ENCODE data around the gene CEACAM18.
A peak's percentile ranks its signal among the peaks of the same experiment; 100 is the strongest.

The CEACAM18 gene

DNA sequence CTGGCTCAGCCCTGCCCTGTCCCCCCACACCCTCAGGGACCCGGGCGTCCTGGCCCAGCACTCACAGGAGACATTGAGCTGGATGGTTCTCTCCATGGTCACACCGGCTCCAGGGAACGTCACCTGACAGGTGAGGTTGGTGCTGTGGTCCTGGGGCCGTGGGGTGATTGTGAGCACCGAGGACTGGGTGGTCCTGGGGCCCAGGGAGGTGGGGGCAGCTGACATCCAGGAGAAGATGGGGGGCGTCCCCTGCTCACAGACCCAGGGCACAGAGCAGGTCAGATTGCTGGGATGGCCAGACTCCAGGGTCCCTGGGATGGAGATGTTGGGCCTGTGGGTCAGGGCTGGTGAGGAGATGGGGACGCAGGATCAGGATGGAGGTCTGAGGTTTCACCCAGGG, 52.3 kb downstream of the CEACAM18 start:
- H3K79me2 ChIP-seq (ENCODE audit: control insufficient read depth, insufficient read depth, low read length, poor library complexity): no peaks in the 10 kb centered on the region
- H3K4me1 ChIP-seq (ENCODE audit: control insufficient read depth in 1 of 2, insufficient read depth in 2 of 2, low read length in 2 of 2): peaks cover 0 to 5% of the 10 kb centered on the region in 2 experiments
- no peak overlapping the region for H2AK5ac ChIP-seq (ENCODE audit: low read length)
- H2AFZ ChIP-seq (ENCODE audit: insufficient read depth, low read length, poor library complexity): no peak overlapping the region
- no peak overlapping the region for H3K4ac ChIP-seq (ENCODE audit: low read depth, low read length)
- DNase-seq: no peak
- H3K23ac ChIP-seq (ENCODE audit: low read length): no peak overlapping the region
- H3K27me3 ChIP-seq (ENCODE audit: insufficient read depth, low read length): no peaks in the 10 kb centered on the region
- no peak overlapping the region for H2BK12ac ChIP-seq (ENCODE audit: low read length)
- H3K79me1 ChIP-seq (ENCODE audit: low read length): peaks cover 1% of the 10 kb centered on the region
- no peak overlapping the region for H3K14ac ChIP-seq (ENCODE audit: low read length)
- H3K36me3 ChIP-seq (ENCODE audit: control insufficient read depth in 1 of 2, insufficient read depth in 2 of 2, low read length in 2 of 2): no peaks in the 10 kb centered on the region
- no peak overlapping the region for H2BK120ac ChIP-seq (ENCODE audit: insufficient read depth, low read length, poor library complexity)
- peak overlapping the region; percentile 5 for H3K4me3 ChIP-seq (ENCODE audit: low read depth, low read length)
- H4K91ac ChIP-seq (ENCODE audit: low read depth, low read length): no peak overlapping the region
- H3K9ac ChIP-seq (ENCODE audit: low read length): no peak overlapping the region
- no peak overlapping the region for H4K8ac ChIP-seq (ENCODE audit: low read depth, low read length)
- no CpG with 5 or more reads among the region's 8 CpGs for WGBS (ENCODE audit: extremely low coverage, insufficient coverage, insufficient read length)
- peaks cover 34% of the 10 kb centered on the region for H3K9me3 ChIP-seq (ENCODE audit: insufficient read depth, low read depth, low read length)
- no peak overlapping the region for H4K12ac ChIP-seq (ENCODE audit: low read depth, low read length)
- H3K18ac ChIP-seq (ENCODE audit: low read length): no peak overlapping the region
- no peak overlapping the region for H3K27ac ChIP-seq (ENCODE audit: low read depth, low read length)
- H3K4me2 ChIP-seq (ENCODE audit: low read length): no peak overlapping the region
- no peak overlapping the region for H2BK5ac ChIP-seq (ENCODE audit: low read depth, low read length, poor library complexity)

DNA sequence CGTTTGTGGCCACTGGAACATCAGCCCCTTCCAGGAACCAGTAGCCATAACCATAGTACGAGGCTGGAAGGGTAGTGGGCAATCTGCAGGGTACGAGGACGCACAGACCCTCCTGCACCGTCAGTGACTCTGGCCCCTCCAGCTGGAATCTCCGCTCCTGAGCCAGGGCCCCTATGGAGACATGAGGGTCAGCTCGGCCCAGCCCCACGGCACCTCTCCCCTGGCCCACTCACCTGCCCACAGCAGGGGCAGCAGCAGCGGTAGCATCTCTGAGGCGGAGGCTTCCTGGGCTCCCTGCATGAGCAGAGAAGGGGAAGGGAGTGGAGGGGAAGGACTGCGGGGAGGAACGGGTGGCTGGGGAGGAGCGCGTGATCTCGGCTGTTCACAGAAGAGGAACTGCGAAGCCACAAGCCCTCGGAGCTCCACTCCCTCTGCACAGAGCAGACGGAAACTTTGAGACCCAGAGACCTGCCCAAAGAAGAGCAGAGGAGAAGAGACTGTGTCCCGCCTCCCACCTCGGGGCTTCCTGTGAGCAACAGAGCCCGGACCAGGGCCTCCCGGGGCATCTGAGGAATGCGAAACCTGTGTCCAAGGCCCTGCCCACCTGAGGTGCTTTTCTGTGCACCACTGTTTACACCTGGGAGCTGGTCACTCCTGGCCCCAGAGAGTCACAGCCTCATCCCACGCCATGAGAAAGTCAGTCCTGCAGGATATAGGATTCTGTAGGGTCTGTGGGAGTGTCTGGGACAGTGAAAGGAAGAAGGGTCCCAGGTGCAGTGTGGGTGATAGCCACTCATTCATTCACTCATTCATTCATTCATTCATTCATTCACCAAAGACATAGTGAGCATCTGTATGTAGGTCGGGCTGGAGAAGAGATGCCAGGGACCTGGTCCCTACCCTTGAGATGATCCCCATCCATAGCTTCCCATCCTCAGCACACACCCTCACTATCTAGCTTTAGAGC, 53.3 kb downstream of the CEACAM18 start, which contains the start of gene SIGLEC6:
TSS of gene SIGLEC6 (minus strand) at position 322 of the 967 bp plus-strand sequence. CDS start at position 300, 22 bp downstream.
- peak; percentile 24 to 42 for DNase-seq
- Histone ChIP-seq H2AFZ (ENCODE audit: insufficient read depth, low read length, poor library complexity) (no peak within 1 kb of the TSS), H3K27me3 (ENCODE audit: insufficient read depth, low read length) (no peaks in the 10 kb centered on the region), H4K91ac (ENCODE audit: low read depth, low read length) (peak within 1 kb of the TSS; percentile 59), H3K4me1 (ENCODE audit: control insufficient read depth in 1 of 2, insufficient read depth in 2 of 2, low read length in 2 of 2) (peaks cover 0 to 5% of the 10 kb centered on the region in 2 experiments), H3K4ac (ENCODE audit: low read depth, low read length) (no peak within 1 kb of the TSS), H4K8ac (ENCODE audit: low read depth, low read length) (no peak within 1 kb of the TSS), H2AK5ac (ENCODE audit: low read length) (peak within 1 kb of the TSS; percentile 21), H3K79me1 (ENCODE audit: low read length) (peaks cover 1% of the 10 kb centered on the region), H3K36me3 (ENCODE audit: control insufficient read depth in 1 of 2, insufficient read depth in 2 of 2, low read length in 2 of 2) (no peaks in the 10 kb centered on the region), H3K27ac (ENCODE audit: low read depth, low read length) (no peak within 1 kb of the TSS), H3K14ac (ENCODE audit: low read length) (peak within 1 kb of the TSS; percentile 18), H2BK120ac (ENCODE audit: insufficient read depth, low read length, poor library complexity) (peak within 1 kb of the TSS; percentile 9), H3K18ac (ENCODE audit: low read length) (no peak within 1 kb of the TSS), H3K23ac (ENCODE audit: low read length) (no peak within 1 kb of the TSS), H3K79me2 (ENCODE audit: control insufficient read depth, insufficient read depth, low read length, poor library complexity) (no peaks in the 10 kb centered on the region), H2BK12ac (ENCODE audit: low read length) (no peak within 1 kb of the TSS), H3K9ac (ENCODE audit: low read length) (no peak within 1 kb of the TSS), H3K4me3 (ENCODE audit: low read depth, low read length) (peak within 1 kb of the TSS; percentile 5), H3K9me3 (ENCODE audit: insufficient read depth, low read depth, low read length) (peaks cover 32% of the 10 kb centered on the region), H2BK5ac (ENCODE audit: low read depth, low read length, poor library complexity) (no peak within 1 kb of the TSS), H4K12ac (ENCODE audit: low read depth, low read length) (no peak within 1 kb of the TSS), H3K4me2 (ENCODE audit: low read length) (no peak within 1 kb of the TSS)
- WGBS (ENCODE audit: extremely low coverage, insufficient coverage, insufficient read length): no CpG with 5 or more reads among the region's 25 CpGs

DNA sequence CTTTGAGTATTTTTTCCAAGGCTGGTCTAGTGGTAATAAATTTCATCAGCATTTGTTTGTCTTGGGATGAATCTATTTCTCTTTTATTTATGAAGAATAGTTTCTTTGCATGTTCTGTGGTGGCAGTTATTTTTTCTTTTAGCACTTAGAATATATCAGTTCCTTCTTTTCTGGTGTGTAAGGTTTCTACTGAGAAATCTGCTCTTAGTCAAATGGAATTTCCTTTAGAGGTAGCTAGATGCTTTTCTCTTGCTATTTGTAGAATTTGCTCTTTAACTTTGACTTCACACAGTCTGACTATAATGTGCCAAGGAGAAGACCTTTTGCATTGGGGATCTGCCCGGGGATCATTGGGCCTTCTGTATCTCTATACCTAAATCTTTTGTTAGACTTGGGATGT, 57.2 kb downstream of the CEACAM18 start:
- Histone ChIP-seq H3K4ac (ENCODE audit: low read depth, low read length) (no peak overlapping the region), H3K4me3 (ENCODE audit: low read depth, low read length) (no peak overlapping the region), H3K79me2 (ENCODE audit: control insufficient read depth, insufficient read depth, low read length, poor library complexity) (no peaks in the 10 kb centered on the region), H3K36me3 (ENCODE audit: control insufficient read depth in 1 of 2, insufficient read depth in 2 of 2, low read length in 2 of 2) (no peaks in the 10 kb centered on the region), H3K79me1 (ENCODE audit: low read length) (peaks cover under 1% of the 10 kb centered on the region), H3K27ac (ENCODE audit: low read depth, low read length) (peak overlapping the region; percentile 46), H3K9ac (ENCODE audit: low read length) (no peak overlapping the region), H2BK12ac (ENCODE audit: low read length) (no peak overlapping the region), H3K14ac (ENCODE audit: low read length) (no peak overlapping the region), H3K27me3 (ENCODE audit: insufficient read depth, low read length) (no peaks in the 10 kb centered on the region), H3K4me2 (ENCODE audit: low read length) (no peak overlapping the region), H3K4me1 (ENCODE audit: control insufficient read depth in 1 of 2, insufficient read depth in 2 of 2, low read length in 2 of 2) (peaks cover 0 to 7% of the 10 kb centered on the region in 2 experiments), H2AFZ (ENCODE audit: insufficient read depth, low read length, poor library complexity) (no peak overlapping the region), H4K8ac (ENCODE audit: low read depth, low read length) (no peak overlapping the region), H2BK120ac (ENCODE audit: insufficient read depth, low read length, poor library complexity) (no peak overlapping the region), H3K9me3 (ENCODE audit: insufficient read depth, low read depth, low read length) (peaks cover 27% of the 10 kb centered on the region), H2AK5ac (ENCODE audit: low read length) (no peak overlapping the region), H4K12ac (ENCODE audit: low read depth, low read length) (no peak overlapping the region), H3K23ac (ENCODE audit: low read length) (no peak overlapping the region), H2BK5ac (ENCODE audit: low read depth, low read length, poor library complexity) (no peak overlapping the region), H4K91ac (ENCODE audit: low read depth, low read length) (no peak overlapping the region), H3K18ac (ENCODE audit: low read length) (no peak overlapping the region)
- no peak for DNase-seq
- no CpG with 5 or more reads among the region's 1 CpG for WGBS (ENCODE audit: extremely low coverage, insufficient coverage, insufficient read length)

DNA sequence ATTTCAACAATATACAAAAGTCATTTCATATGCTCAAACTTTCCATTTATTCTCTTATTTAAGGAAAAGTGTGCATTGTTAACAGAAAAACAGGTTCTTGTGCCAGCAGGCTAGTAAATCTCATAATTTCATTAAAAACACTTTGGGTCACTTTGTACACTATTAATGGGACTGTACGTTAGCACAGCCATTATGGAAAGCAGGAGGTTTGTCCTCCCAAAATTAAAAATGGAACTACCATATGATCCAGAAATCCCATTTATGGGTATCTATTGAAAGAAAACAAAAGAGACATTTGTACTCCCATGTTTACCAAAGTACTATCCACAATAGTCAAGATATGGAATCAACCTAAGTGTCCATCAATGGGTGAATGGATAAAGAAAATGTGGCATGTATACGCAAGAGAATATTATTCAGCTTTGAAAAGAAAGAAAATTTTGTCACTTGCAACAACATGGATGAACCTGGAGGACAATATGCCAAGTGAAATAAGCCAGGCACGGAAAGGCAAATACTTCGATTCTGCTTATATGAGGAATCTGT, 61.6 kb downstream of the CEACAM18 start:
- Histone ChIP-seq H2BK120ac (ENCODE audit: insufficient read depth, low read length, poor library complexity) (no peak overlapping the region), H4K8ac (ENCODE audit: low read depth, low read length) (no peak overlapping the region), H2AFZ (ENCODE audit: insufficient read depth, low read length, poor library complexity) (no peak overlapping the region), H4K12ac (ENCODE audit: low read depth, low read length) (no peak overlapping the region), H3K27me3 (ENCODE audit: insufficient read depth, low read length) (no peaks in the 10 kb centered on the region), H3K9me3 (ENCODE audit: insufficient read depth, low read depth, low read length) (peaks cover 34% of the 10 kb centered on the region), H3K4me1 (ENCODE audit: control insufficient read depth in 1 of 2, insufficient read depth in 2 of 2, low read length in 2 of 2) (peaks cover 4 to 6% of the 10 kb centered on the region in 2 experiments), H2BK12ac (ENCODE audit: low read length) (no peak overlapping the region), H3K18ac (ENCODE audit: low read length) (no peak overlapping the region), H3K4ac (ENCODE audit: low read depth, low read length) (no peak overlapping the region), H2AK5ac (ENCODE audit: low read length) (no peak overlapping the region), H2BK5ac (ENCODE audit: low read depth, low read length, poor library complexity) (no peak overlapping the region), H3K9ac (ENCODE audit: low read length) (no peak overlapping the region), H3K14ac (ENCODE audit: low read length) (no peak overlapping the region), H3K36me3 (ENCODE audit: control insufficient read depth in 1 of 2, insufficient read depth in 2 of 2, low read length in 2 of 2) (no peaks in the 10 kb centered on the region), H3K79me2 (ENCODE audit: control insufficient read depth, insufficient read depth, low read length, poor library complexity) (no peaks in the 10 kb centered on the region), H3K4me3 (ENCODE audit: low read depth, low read length) (no peak overlapping the region), H4K91ac (ENCODE audit: low read depth, low read length) (no peak overlapping the region), H3K27ac (ENCODE audit: low read depth, low read length) (no peak overlapping the region), H3K4me2 (ENCODE audit: low read length) (no peak overlapping the region), H3K23ac (ENCODE audit: low read length) (no peak overlapping the region), H3K79me1 (ENCODE audit: low read length) (peaks cover 8% of the 10 kb centered on the region)
- no peak for DNase-seq
- WGBS (ENCODE audit: extremely low coverage, insufficient coverage, insufficient read length): no CpG with 5 or more reads among the region's 4 CpGs
